Heart left ventricle (tissue), 13 donors: ENCODE measurements around the gene IP6K2.

Source experiments
- CTCF ChIP-seq, 12 donors: fragments of 200-600 bp; sonication (generic) in 4 of 12; IDR thresholded peaks; one replicate each; pipeline versions ENCODE4 v1.5.0 to v1.8.0; 2018 to 2022; ENCODE audit warnings: antibody characterized with exemption in 12 of 12, mild to moderate bottlenecking in 5 of 12
- POLR2A ChIP-seq, 2 donors: fragments of 450-650 bp; IDR thresholded peaks; one replicate each; pipeline ENCODE4 v1.6.1; 2017; ENCODE audit warnings: antibody characterized with exemption in 2 of 2, mild to moderate bottlenecking in 2 of 2, moderate library complexity in 2 of 2
- donor health status: ischemic (EF 13 %, LVEDD 7.1; RV severe dilation, severe dysfunction).
- donor health status: DM: no; HTN: yes; CAD: no.
- donor health status: DM: no; HTN: no; CAD: no.
- donor health status: ischemic (EF 25% LVEDD 6.9; RV normal size, moderate dysfunction).
- donor health status: ischemic (EF 25% LVEDD 5.7; RV mildly dilated, moderate dysfunction).
- donor health status: ischemic (EF 35%, LVEDD 5.7; RV mildly dilated, moderate dysfunction).
- donor health status: nonischemic (EF 11% LVEDD 7.7; RV severe dilation, severe dysfunction).
- donor health status: DM: yes; HTN: yes; CAD: no.
- donor health status: PGD.
- donor health status: ischemic (EF 29% LVEDD 5.4; RV normal size, mild dysfunction).
- donor health status: nonischemic (EF 23%, LVEDD 6.1; RV moderate dilation, normal function).

- TF ChIP-seq CTCF (IDR thresholded peaks at IDR 0.05) (no peak), POLR2A (IDR thresholded peaks at IDR 0.05) (no peak)
These were observed 31.8 kb downstream of the IP6K2 start for GRCh38 chr3:48685293-48685602.
